WTC11 (cell line): Measurements from ENCODE around the gene GGCX. TPM values are rescaled to one million over a fixed set of nuclear protein-coding genes. Genes with fewer than 3 reads are reported as not detected.

Experiments
- ATAC-seq: fragments of 200-7000 bp; cut with Tn5 transposase; 2 replicates; pipeline ENCODE4 v1.10.0; 2021; ENCODE audit warnings: mild to moderate bottlenecking, moderate library complexity
- CTCF ChIA-PET: fragments of 300-600 bp; sonication (Branson Sonifier 250); formaldehyde crosslinking; loops from one replicate; lab custom pipeline; 2021; ENCODE audit warnings: antibody characterized with exemption; lab: Charles Lee
- POLR2A ChIA-PET: fragments of 350-600 bp; sonication (Branson Sonifier 250); formaldehyde crosslinking; loops from one replicate; lab custom pipeline; 2021; ENCODE audit warnings: antibody characterized with exemption; lab: Charles Lee
- DNase-seq: peaks from one replicate; pipeline ENCODE4 v3.0.0; 2021; ENCODE audit warnings: low spot score
- H3K27ac Mint-ChIP-seq: 2 replicates; pipeline ENCODE4 v1.8.0; 2021; ENCODE audit warnings: mixed read lengths
- H3K27me3 Mint-ChIP-seq: 2 replicates; pipeline ENCODE4 v1.8.0; 2021; ENCODE audit warnings: low read depth, mild to moderate bottlenecking, moderate library complexity, mixed read lengths
- H3K36me3 Mint-ChIP-seq: 2 replicates; pipeline ENCODE4 v1.8.0; 2021; ENCODE audit warnings: mixed read lengths
- H3K4me1 Mint-ChIP-seq: 2 replicates; pipeline ENCODE4 v1.8.0; 2022; ENCODE audit warnings: mixed read lengths
- H3K4me3 Mint-ChIP-seq: 2 replicates; pipeline ENCODE4 v1.8.0; 2021; ENCODE audit warnings: mild to moderate bottlenecking, moderate library complexity, mixed read lengths
- H3K9me3 Mint-ChIP-seq: 2 replicates; pipeline ENCODE4 v1.8.0; 2021; ENCODE audit warnings: mixed read lengths
- AR ChIP-seq: fragments of 250-450 bp; sonication (Bioruptor Pico); IDR thresholded peaks from 2 replicates; pipeline ENCODE4 v1.9.0; 2021; ENCODE audit warnings: mild to moderate bottlenecking
- CREB1 ChIP-seq: sonication (generic); formaldehyde crosslinking; IDR thresholded peaks from 2 replicates; pipeline ENCODE4 v1.8.0; 2023; ENCODE audit warnings: mild to moderate bottlenecking, missing genetic modification reagents
- E2F1 ChIP-seq: sonication (generic); formaldehyde crosslinking; IDR thresholded peaks from 2 replicates; pipeline ENCODE4 v1.8.0; 2022; ENCODE audit warnings: mild to moderate bottlenecking, missing genetic modification reagents
- ESRRA ChIP-seq: sonication (generic); formaldehyde crosslinking; IDR thresholded peaks from 2 replicates; pipeline ENCODE4 v1.8.1; 2022; ENCODE audit warnings: mild to moderate bottlenecking, missing genetic modification reagents, borderline replicate concordance
- ETV6 ChIP-seq: sonication (generic); formaldehyde crosslinking; IDR thresholded peaks from 2 replicates; pipeline ENCODE4 v1.8.1; 2022; ENCODE audit warnings: mild to moderate bottlenecking, missing genetic modification reagents
- FOXJ3 ChIP-seq: sonication (generic); formaldehyde crosslinking; IDR thresholded peaks from 2 replicates; pipeline ENCODE4 v1.9.0; 2021; ENCODE audit warnings: missing genetic modification reagents, mild to moderate bottlenecking, borderline replicate concordance
- FOXK1 ChIP-seq: sonication (generic); formaldehyde crosslinking; IDR thresholded peaks from 2 replicates; pipeline ENCODE4 v1.8.0; 2022; ENCODE audit warnings: mild to moderate bottlenecking, moderate library complexity, missing genetic modification reagents
- MYBL2 ChIP-seq: sonication (generic); formaldehyde crosslinking; IDR thresholded peaks from 2 replicates; pipeline ENCODE4 v1.8.1; 2023; ENCODE audit warnings: mild to moderate bottlenecking, moderate library complexity, missing genetic modification reagents
- NR1H2 ChIP-seq: sonication (generic); formaldehyde crosslinking; IDR thresholded peaks from 2 replicates; pipeline ENCODE4 v1.9.0; 2021; ENCODE audit warnings: mild to moderate bottlenecking, moderate library complexity, missing genetic modification reagents
- PRRX2 ChIP-seq: fragments of 250-450 bp; sonication (Bioruptor Pico); IDR thresholded peaks from 2 replicates; pipeline ENCODE4 v1.8.0; 2021; ENCODE audit warnings: mild to moderate bottlenecking
- SMAD4 ChIP-seq: sonication (generic); formaldehyde crosslinking; IDR thresholded peaks from 2 replicates; pipeline ENCODE4 v1.8.0; 2022; ENCODE audit warnings: mild to moderate bottlenecking, missing genetic modification reagents
- SOX15 ChIP-seq: fragments of 250-450 bp; sonication (Bioruptor Pico); IDR thresholded peaks from 2 replicates; pipeline ENCODE4 v1.9.0; 2021; ENCODE audit warnings: mild to moderate bottlenecking
- TCF7 ChIP-seq: sonication (generic); formaldehyde crosslinking; IDR thresholded peaks from 2 replicates; pipeline ENCODE4 v1.8.0; 2022; ENCODE audit warnings: mild to moderate bottlenecking, low read depth, missing genetic modification reagents, moderate library complexity
- TP53 ChIP-seq: sonication (generic); formaldehyde crosslinking; IDR thresholded peaks from 2 replicates; pipeline ENCODE4 v1.8.1; 2023; ENCODE audit warnings: mild to moderate bottlenecking, missing genetic modification reagents
- ZMAT4 ChIP-seq: fragments of 250-450 bp; sonication (Bioruptor Pico); IDR thresholded peaks from 2 replicates; pipeline ENCODE4 v1.9.0; 2021; ENCODE audit warnings: mild to moderate bottlenecking
- ZNF317 ChIP-seq: sonication (generic); formaldehyde crosslinking; IDR thresholded peaks from 2 replicates; pipeline ENCODE4 v1.8.1; 2023; ENCODE audit warnings: low read depth, mild to moderate bottlenecking, moderate library complexity, missing genetic modification reagents, borderline replicate concordance
- ZNF396 ChIP-seq: fragments of 250-450 bp; sonication (Bioruptor Pico); IDR thresholded peaks from 2 replicates; pipeline ENCODE4 v1.8.0; 2021; ENCODE audit warnings: mild to moderate bottlenecking, moderate library complexity, borderline replicate concordance
- ZNF416 ChIP-seq: fragments of 250-450 bp; sonication (Bioruptor Pico); IDR thresholded peaks from 2 replicates; pipeline ENCODE4 v1.9.0; 2021; ENCODE audit warnings: mild to moderate bottlenecking, inconsistent platforms
- ZNF423 ChIP-seq: fragments of 250-450 bp; sonication (Bioruptor Pico); IDR thresholded peaks from 2 replicates; pipeline ENCODE4 v2.1.2; 2022; ENCODE audit warnings: mild to moderate bottlenecking, moderate library complexity
- ZNF671 ChIP-seq: fragments of 250-450 bp; sonication (Bioruptor Pico); IDR thresholded peaks from 2 replicates; pipeline ENCODE4 v1.8.0; 2021; ENCODE audit warnings: mild to moderate bottlenecking
- total RNA-seq: library from RNA; stranded (reverse); gene quantifications from 3 replicates; pipeline ENCODE4 v1.2.3, GENCODE V29; 2021
- TF ChIP-seq, protein P1 (sequence below): fragments of 200-600 bp; IDR thresholded peaks from 2 replicates; pipeline ENCODE4 v1.8.0; 2022; ENCODE audit warnings: antibody characterized with exemption
- TF ChIP-seq, protein P2 (sequence below): sonication (generic); formaldehyde crosslinking; IDR thresholded peaks from 2 replicates; pipeline ENCODE4 v1.8.1; 2022; ENCODE audit warnings: missing genetic modification reagents, borderline replicate concordance

The GGCX gene
- total RNA-seq, 1 experiment from 2014 or later, result 40.9 TPM

DNA sequence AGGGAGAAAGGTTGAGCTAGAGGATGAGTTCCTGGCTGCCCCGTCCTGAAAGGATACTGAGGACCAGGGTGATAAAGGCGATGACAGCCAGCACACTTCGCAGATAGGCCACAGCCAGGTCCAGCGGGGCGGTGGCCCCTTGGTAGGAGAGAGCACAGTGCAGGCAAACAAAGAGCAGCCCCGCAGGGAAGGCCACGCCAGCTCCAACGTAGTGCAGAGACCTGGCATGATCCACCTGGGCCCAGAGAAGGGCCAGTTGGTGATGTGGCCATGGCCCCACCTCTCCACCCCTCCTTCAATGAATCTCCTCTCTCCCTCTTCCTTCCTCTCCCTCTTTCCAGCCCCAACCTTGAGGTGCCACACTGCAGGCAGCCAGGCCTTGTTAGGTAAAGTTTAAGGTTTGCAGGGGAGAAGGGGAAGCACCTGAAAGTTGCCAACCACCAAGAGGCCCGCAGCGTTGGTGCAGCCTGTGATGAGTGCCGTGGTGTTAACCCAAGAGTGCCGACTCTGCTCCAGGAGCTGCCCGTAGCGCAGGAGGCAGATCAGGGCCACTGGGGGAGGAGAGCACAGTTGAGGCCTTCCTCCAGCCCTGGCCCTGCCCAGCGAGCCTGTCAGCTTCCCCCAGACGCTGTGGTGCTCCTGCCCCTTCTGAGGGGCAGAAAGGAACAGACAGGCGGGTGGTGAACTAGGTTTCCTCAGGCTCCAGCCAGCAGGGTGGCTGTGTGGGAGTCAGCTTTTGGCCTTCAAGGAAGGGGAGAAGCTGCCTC lies 38.4 kb upstream of the GGCX start:
- H3K4me1 Mint-ChIP-seq, result peaks cover 18% of the 10 kb centered on the region
- H3K27me3 Mint-ChIP-seq, result no peaks in the 10 kb centered on the region
- DNase-seq (no peak), ATAC-seq (no peak)
- no peak overlapping the region for H3K27ac Mint-ChIP-seq
- H3K36me3 Mint-ChIP-seq, result peaks cover 16% of the 10 kb centered on the region
- CTCF ChIA-PET, result no interaction called here
- TF ChIP-seq CREB1, result no peak
- no peak for TF ChIP-seq ESRRA (CRISPR knock-in tag)
- no peak for TF ChIP-seq ZNF671 (CRISPR knock-in tag)
- TF ChIP-seq, protein P1, sequence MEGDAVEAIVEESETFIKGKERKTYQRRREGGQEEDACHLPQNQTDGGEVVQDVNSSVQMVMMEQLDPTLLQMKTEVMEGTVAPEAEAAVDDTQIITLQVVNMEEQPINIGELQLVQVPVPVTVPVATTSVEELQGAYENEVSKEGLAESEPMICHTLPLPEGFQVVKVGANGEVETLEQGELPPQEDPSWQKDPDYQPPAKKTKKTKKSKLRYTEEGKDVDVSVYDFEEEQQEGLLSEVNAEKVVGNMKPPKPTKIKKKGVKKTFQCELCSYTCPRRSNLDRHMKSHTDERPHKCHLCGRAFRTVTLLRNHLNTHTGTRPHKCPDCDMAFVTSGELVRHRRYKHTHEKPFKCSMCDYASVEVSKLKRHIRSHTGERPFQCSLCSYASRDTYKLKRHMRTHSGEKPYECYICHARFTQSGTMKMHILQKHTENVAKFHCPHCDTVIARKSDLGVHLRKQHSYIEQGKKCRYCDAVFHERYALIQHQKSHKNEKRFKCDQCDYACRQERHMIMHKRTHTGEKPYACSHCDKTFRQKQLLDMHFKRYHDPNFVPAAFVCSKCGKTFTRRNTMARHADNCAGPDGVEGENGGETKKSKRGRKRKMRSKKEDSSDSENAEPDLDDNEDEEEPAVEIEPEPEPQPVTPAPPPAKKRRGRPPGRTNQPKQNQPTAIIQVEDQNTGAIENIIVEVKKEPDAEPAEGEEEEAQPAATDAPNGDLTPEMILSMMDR, result no peak
- TF ChIP-seq E2F1 (CRISPR knock-in tag), result no peak
- TF ChIP-seq NR1H2 (CRISPR knock-in tag), result no peak
- no peak for TF ChIP-seq AR
- H3K9me3 Mint-ChIP-seq, result no peaks in the 10 kb centered on the region
- no peak overlapping the region for H3K4me3 Mint-ChIP-seq
- POLR2A ChIA-PET, result interaction anchor here (1.1 kb wide), 1 partner anchor 9 kb away, joined by 3 read pairs; no protein-coding TSS in a partner anchor

DNA sequence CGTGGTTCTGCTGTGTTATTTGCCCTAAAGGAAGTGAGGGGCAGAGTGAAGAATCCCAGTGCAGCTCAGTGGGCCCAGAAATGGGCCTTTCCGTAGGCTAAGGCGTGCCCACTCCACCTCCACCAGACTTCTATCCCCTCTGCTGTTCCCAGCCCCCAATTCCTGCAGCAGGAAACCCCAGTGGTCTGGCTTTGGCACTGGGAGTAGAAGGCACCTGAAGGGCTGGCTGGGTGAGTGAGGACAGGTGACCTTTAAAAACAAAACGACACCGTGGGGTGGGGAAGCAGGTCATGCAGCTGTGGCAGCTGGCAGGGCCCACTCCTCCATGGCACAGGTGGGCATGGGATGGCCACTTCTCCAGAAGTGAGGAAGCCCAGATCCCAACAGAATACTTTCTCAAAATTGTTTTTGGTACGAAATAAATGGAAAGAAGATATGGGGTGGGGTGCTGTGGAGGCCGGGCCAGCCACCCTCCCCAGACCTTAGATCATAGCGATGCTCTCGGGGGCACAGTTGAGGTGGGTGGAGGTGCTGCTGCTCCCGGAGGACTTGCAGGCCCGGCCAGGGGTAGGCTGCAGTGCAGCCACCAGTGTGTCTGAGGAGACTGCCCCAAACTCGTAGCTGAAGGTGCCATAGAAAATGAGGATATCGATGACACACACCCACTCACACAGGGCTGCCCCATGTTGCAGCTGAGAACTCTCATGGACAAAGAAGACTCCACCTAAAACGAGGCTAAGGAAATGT lies 37.5 kb upstream of the GGCX start:
- ChIA-PET CTCF (no interaction called here), POLR2A (no interaction called here)
- no peak for TF ChIP-seq ZNF416 (CRISPR knock-in tag)
- no peak for TF ChIP-seq PRRX2 (CRISPR knock-in tag)
- no peak for TF ChIP-seq ETV6 (CRISPR knock-in tag)
- no peak for TF ChIP-seq ZNF317 (CRISPR knock-in tag)
- TF ChIP-seq SMAD4, result no peak
- no peak for TF ChIP-seq ZNF423 (CRISPR knock-in tag)
- TF ChIP-seq, protein P2, sequence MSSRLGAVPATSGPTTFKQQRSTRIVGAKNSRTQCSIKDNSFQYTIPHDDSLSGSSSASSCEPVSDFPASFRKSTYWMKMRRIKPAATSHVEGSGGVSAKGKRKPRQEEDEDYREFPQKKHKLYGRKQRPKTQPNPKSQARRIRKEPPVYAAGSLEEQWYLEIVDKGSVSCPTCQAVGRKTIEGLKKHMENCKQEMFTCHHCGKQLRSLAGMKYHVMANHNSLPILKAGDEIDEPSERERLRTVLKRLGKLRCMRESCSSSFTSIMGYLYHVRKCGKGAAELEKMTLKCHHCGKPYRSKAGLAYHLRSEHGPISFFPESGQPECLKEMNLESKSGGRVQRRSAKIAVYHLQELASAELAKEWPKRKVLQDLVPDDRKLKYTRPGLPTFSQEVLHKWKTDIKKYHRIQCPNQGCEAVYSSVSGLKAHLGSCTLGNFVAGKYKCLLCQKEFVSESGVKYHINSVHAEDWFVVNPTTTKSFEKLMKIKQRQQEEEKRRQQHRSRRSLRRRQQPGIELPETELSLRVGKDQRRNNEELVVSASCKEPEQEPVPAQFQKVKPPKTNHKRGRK (CRISPR knock-in tag), result no peak
- TF ChIP-seq FOXK1 (CRISPR knock-in tag), result no peak
- no peak for TF ChIP-seq TP53 (CRISPR knock-in tag)
- TF ChIP-seq ZMAT4, result no peak
- TF ChIP-seq E2F1 (CRISPR knock-in tag), result no peak
- TF ChIP-seq ZNF396 (CRISPR knock-in tag), result no peak
- TF ChIP-seq TCF7 (CRISPR knock-in tag), result no peak
- no peak for TF ChIP-seq SOX15 (CRISPR knock-in tag)
- no peak for TF ChIP-seq FOXJ3 (CRISPR knock-in tag)
- no peak for TF ChIP-seq NR1H2 (CRISPR knock-in tag)
- no peak for TF ChIP-seq MYBL2
- DNase-seq, result no peak
- no peak for ATAC-seq
- no peak overlapping the region for H3K27ac Mint-ChIP-seq
- H3K36me3 Mint-ChIP-seq, result peaks cover 16% of the 10 kb centered on the region
- no peak overlapping the region for H3K4me3 Mint-ChIP-seq
- peaks cover 20% of the 10 kb centered on the region for H3K4me1 Mint-ChIP-seq
- H3K9me3 Mint-ChIP-seq, result no peaks in the 10 kb centered on the region
- no peaks in the 10 kb centered on the region for H3K27me3 Mint-ChIP-seq
